Ascending aorta (tissue), 2 donors: ENCODE results near the gene RHOBTB1. TPM values are rescaled to one million over a fixed set of nuclear protein-coding genes. Genes with fewer than 3 reads are reported as not detected.

Experiments
- DNase-seq, 2 donors: peaks; one replicate each; pipeline ENCODE4 v3.0.0-alpha.2; 2019; ENCODE audit warnings: low spot score in 2 of 2
- H3K27ac ChIP-seq, 2 donors: fragments of 200-600 bp; sonication (generic); one replicate each; pipeline ENCODE4 v1.5.1; 2016 to 2017; ENCODE audit warnings: mild to moderate bottlenecking in 1 of 2
- H3K27me3 ChIP-seq: fragments of 200-600 bp; sonication (generic); one replicate; pipeline ENCODE4 v1.5.1; 2017
- H3K36me3 ChIP-seq, 2 donors: fragments of 200-600 bp; sonication (generic); one replicate each; pipeline ENCODE4 v1.5.1; 2016
- H3K4me1 ChIP-seq, 2 donors: fragments of 200-600 bp; sonication (generic); one replicate each; pipeline ENCODE4 v1.5.1; 2016 to 2017; ENCODE audit warnings: mild to moderate bottlenecking in 1 of 2
- H3K4me3 ChIP-seq, 2 donors: fragments of 200-600 bp; sonication (generic); one replicate each; pipeline ENCODE4 v1.5.1; 2016 to 2017; ENCODE audit warnings: mild to moderate bottlenecking in 1 of 2
- H3K9me3 ChIP-seq, 2 donors: fragments of 200-600 bp; sonication (generic); one replicate each; pipeline ENCODE4 v1.5.1; 2016
- intact Hi-C: fragments of 100-400 bp; cut with DNase I; formaldehyde crosslinking; loops from one replicate; pipeline ENCODE4 v1.15.1; 2023
- total RNA-seq: library from RNA; depleted of rRNA; stranded (reverse); fragments of >200 nt; gene quantifications from one replicate; pipeline ENCODE4 v1.1.0, GENCODE V29; 2016
- TF ChIP-seq, protein P1 (sequence below), 3 experiments: fragments of 200-600 bp in 2 of 3; fragments of 450-650 bp in 1 of 3; sonication (generic) in 2 of 3; IDR thresholded peaks; one replicate each; pipeline ENCODE4 v1.5.1; 2016 to 2019; ENCODE audit warnings: antibody characterized with exemption in 3 of 3, mild to moderate bottlenecking in 1 of 3, moderate library complexity in 1 of 3

The RHOBTB1 gene
- total RNA-seq, 1 donor from 2014 or later = 13.6 TPM

DNA sequence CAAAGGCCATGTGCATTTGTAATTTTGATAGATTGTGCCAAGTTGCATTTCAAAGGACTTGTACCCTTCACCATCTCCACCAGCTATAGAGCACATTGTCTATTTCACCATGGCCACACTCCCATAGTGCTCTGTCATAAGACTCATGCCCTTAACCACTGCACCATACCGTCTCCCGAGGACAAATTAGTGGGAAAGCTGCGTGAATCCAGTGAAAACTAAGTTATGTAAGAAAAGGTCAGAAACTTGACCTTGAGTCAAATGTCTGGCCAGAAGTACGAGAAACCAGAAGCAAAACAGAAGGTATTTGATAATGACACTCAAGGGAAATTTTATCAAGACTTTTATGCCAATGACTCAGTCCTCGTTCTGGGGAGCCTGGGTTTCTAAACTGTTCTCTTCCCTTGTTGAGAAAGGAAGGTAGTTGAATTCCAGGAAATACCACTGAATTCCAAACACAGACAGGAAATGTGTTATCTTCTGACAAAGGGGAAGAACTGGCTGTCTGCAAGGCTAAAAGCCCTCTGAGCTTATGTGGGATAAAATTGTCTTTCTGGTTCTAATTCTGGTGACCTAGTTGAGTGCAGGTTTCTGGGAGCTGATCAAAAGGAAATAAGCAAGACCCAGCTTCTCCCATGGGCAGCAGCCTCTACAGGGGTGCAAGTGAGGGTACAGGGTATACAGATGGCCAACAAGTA, 116.0 kb downstream of the RHOBTB1 start:
- Histone ChIP-seq H3K4me3 (no peak overlapping the region), H3K4me1 (peaks cover 0 to 2% of the 10 kb centered on the region in 2 donors), H3K27me3 (no peaks in the 10 kb centered on the region), H3K36me3 (no peaks in the 10 kb centered on the region), H3K27ac (peak overlapping the region in 1 of 2 donors; percentile 28), H3K9me3 (no peaks in the 10 kb centered on the region)
- DNase-seq = no peak
- intact Hi-C loops = no loop called here
- TF ChIP-seq, protein P1, sequence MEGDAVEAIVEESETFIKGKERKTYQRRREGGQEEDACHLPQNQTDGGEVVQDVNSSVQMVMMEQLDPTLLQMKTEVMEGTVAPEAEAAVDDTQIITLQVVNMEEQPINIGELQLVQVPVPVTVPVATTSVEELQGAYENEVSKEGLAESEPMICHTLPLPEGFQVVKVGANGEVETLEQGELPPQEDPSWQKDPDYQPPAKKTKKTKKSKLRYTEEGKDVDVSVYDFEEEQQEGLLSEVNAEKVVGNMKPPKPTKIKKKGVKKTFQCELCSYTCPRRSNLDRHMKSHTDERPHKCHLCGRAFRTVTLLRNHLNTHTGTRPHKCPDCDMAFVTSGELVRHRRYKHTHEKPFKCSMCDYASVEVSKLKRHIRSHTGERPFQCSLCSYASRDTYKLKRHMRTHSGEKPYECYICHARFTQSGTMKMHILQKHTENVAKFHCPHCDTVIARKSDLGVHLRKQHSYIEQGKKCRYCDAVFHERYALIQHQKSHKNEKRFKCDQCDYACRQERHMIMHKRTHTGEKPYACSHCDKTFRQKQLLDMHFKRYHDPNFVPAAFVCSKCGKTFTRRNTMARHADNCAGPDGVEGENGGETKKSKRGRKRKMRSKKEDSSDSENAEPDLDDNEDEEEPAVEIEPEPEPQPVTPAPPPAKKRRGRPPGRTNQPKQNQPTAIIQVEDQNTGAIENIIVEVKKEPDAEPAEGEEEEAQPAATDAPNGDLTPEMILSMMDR (IDR thresholded peaks at IDR 0.05) = no peak

DNA sequence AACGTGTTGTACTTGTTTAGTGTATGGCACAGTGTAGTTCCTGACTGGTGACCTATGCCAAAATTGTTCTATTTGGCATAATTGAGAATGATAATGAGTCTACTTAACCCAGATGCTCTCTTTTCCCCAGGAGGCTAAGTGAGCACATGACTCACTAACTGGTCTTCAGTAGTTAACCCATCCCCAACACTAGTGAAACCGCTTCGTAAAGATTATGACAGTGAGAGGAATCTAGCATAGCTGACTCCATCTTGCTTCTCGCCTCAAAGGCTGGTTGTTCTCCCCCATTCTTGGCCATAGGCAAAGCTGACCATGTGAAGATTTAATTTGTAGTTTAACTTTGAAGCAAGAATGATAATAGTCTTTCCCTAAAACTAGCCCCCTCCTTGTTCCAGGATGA, 118.5 kb downstream of the RHOBTB1 start:
- peaks cover 0 to 2% of the 10 kb centered on the region in 2 donors for H3K4me1 ChIP-seq
- H3K27ac ChIP-seq = no peak overlapping the region
- no peak overlapping the region for H3K4me3 ChIP-seq
- H3K27me3 ChIP-seq = no peaks in the 10 kb centered on the region
- no peak for DNase-seq
- TF ChIP-seq, protein P1 (IDR thresholded peaks at IDR 0.05) = no peak
- intact Hi-C loops = no loop called here
- no peaks in the 10 kb centered on the region for H3K36me3 ChIP-seq
- no peaks in the 10 kb centered on the region for H3K9me3 ChIP-seq

DNA sequence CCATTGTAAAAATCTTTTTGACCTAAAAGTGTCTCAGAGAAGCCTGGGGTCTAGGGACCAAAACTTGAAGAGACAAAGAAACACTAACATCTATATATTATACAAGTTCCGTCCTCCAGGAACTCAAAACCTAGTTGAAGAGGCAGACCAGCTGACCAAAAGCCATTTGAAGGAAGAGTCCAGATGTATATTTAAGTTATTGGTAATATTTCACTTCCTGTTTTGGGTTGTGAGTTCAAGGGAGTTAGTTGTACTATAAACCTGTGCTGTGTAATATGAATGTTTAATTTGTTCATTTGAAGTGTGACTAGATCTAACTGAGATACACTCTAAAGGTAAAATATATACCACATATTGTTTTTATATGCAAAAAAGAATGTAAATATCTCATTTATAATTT, 120.7 kb downstream of the RHOBTB1 start:
- intact Hi-C loops = no loop called here
- H3K4me3 ChIP-seq = no peak overlapping the region
- no peaks in the 10 kb centered on the region for H3K36me3 ChIP-seq
- peaks cover 0 to 2% of the 10 kb centered on the region in 2 donors for H3K4me1 ChIP-seq
- no peaks in the 10 kb centered on the region for H3K9me3 ChIP-seq
- H3K27me3 ChIP-seq = no peaks in the 10 kb centered on the region
- DNase-seq = no peak
- TF ChIP-seq, protein P1 (IDR thresholded peaks at IDR 0.05) = no peak
- H3K27ac ChIP-seq = no peak overlapping the region

DNA sequence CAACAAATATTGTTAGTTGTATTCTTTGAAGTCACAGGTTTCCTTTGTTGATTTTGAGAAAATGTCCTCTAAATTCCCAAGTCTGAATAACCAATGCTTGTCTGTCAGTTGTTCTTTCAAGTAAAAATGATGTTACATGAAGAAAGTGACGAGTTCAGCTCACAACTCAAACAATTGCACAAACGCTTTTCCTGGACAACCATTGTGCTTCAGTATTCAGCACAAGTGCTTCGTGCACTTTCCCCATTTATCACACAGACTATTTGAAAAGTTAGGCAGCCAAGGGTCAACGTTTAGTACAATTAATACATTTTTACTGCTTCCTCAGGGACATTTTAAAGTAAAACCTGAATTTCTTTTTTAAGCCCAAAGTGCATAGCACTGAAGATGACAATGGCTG, 121.2 kb downstream of the RHOBTB1 start:
- H3K9me3 ChIP-seq = no peaks in the 10 kb centered on the region
- no peaks in the 10 kb centered on the region for H3K27me3 ChIP-seq
- H3K4me3 ChIP-seq = no peak overlapping the region
- TF ChIP-seq, protein P1 (IDR thresholded peaks at IDR 0.05) = no peak
- DNase-seq = no peak
- H3K4me1 ChIP-seq = no peaks in the 10 kb centered on the region
- intact Hi-C loops = no loop called here
- H3K27ac ChIP-seq = no peak overlapping the region
- no peaks in the 10 kb centered on the region for H3K36me3 ChIP-seq

DNA sequence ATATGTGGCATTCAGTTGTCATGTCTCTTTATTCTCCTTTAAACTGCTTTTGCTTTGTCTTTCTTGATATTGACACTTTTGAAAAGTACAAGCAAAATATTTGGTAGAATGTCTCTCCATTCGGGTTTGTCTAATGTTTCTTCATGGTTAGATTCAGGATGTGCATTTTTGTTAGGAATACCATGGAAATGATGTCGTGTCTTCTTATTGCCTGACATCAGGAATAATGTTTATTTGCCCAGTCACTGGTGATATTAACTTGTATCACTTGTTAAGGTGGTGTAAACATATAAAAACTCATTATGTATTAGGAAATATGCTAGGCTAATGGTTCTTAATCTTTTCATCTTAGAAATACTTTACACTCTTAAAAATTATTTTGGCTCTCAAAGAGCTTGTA, 122.3 kb downstream of the RHOBTB1 start:
- Histone ChIP-seq H3K4me1 (peaks cover 0 to 4% of the 10 kb centered on the region in 2 donors), H3K4me3 (no peak overlapping the region), H3K9me3 (no peaks in the 10 kb centered on the region), H3K27me3 (no peaks in the 10 kb centered on the region), H3K36me3 (no peaks in the 10 kb centered on the region), H3K27ac (no peak overlapping the region)
- no peak for DNase-seq
- intact Hi-C loops = no loop called here
- TF ChIP-seq, protein P1 (IDR thresholded peaks at IDR 0.05) = no peak
